ENCODE measurements around the gene DAGLA. TPM values are rescaled to one million over a fixed set of nuclear protein-coding genes. Genes with fewer than 3 reads are reported as not detected.

DAGLA gene
- total and polyA plus RNA-seq, 2 of the 13 experiments (the other 11 are each of a cell fraction or from before 2014, with no cell fraction given) = 2.6 to 3.9 TPM

DNA sequence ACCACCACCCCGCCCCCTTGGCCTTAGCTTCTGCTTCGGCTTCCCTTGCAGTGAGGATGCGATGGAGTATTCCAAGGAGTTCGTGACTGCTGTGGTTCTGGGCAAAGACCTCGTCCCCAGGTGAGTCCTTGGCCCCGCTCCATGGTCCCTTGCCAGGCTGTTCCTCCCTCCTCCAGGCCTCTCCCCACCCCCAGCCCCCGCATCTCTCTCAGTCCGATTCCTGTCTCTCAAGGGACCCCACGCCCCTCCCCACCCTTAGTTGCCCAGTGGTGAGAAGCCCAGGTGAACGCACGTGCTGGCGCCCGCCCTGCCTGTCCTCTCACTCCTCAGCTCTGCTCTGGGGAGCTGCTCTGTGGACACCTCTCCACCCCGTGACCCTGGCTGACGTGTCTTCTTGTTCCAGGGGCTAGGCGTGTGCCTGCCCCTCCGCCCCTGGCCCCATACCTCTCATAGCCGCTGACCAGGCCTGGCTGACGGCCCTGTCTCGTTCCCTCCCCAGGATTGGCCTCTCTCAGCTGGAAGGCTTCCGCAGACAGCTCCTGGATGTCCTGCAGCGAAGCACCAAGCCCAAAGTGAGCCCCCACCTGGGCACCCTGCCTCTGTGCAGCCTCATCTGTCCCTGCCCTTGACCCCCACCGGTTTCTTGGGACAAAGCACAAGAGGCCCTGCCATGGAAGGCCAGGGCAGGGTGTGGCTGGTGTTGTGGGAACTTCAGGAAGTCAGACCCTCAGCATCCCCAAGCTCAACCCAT is 57.6 kb downstream of the DAGLA start:
- H4K20me1 ChIP-seq (ENCODE audit: insufficient read depth, low read length) = no peaks in the 10 kb centered on the region
- H3K9me3 ChIP-seq (ENCODE audit: low read length) = no peaks in the 10 kb centered on the region
- no peaks in the 10 kb centered on the region for H3K27me3 ChIP-seq (ENCODE audit: control insufficient read depth in 1 of 2, insufficient read depth in 2 of 2, low read length in 2 of 2)
- no peak for FAIRE-seq
- no peak overlapping the region for H3K4me3 ChIP-seq (replicated peaks in 1 of 3; ENCODE audit: insufficient read depth in 1 of 3, low read depth in 2 of 3, low read length in 3 of 3)
- no peaks in the 10 kb centered on the region for H3K4me1 ChIP-seq (ENCODE audit: insufficient read depth, low read length)
- ATAC-seq = no peak
- in situ Hi-C loops (cut with HindIII; ENCODE audit: extremely low pct_ligation_motif_present, low pct_unique_long_range_greater_than_20kb) = no loop called here
- BruUV-seq (replicated peaks) = no TSS peak
- CTCF ChIA-PET (ENCODE audit: low intra/inter-chr PET ratio, low total read pairs) = no interaction called here
- intact Hi-C loops (cut with micrococcal nuclease; ENCODE audit: unreplicated experiment) = no loop called here
- no peak overlapping the region for H3K27ac ChIP-seq (ENCODE audit: extremely low read length, insufficient read depth, low read length)
- 92% methylated on average over 20 of the region's 23 CpGs for WGBS (ENCODE audit: low lambda C conversion rate)
- no peaks in the 10 kb centered on the region for H3K79me2 ChIP-seq (ENCODE audit: insufficient read depth, low read length)
- POLR2A ChIA-PET = interaction anchor here (0.8 to 1.0 kb wide), 2 partner anchors 10 to 32 kb away, joined by 3 read pairs; no protein-coding TSS in a partner anchor
- peaks cover 27 to 41% of the 10 kb centered on the region in 2 experiments; a peak in 4 of 5 replicates for H3K36me3 ChIP-seq (replicated peaks in 1 of 2; ENCODE audit: control insufficient read depth in 1 of 2, insufficient read depth in 2 of 2, low read length in 2 of 2)
- no peak overlapping the region for H2AFZ ChIP-seq (ENCODE audit: low read length)
- H3K4me2 ChIP-seq (ENCODE audit: low read depth, low read length) = no peak overlapping the region
- no peak overlapping the region for H3K9ac ChIP-seq (ENCODE audit: insufficient read depth, low read depth, low read length)
- DNase-seq (ENCODE audit: low spot score) = no peak
- TF ChIP-seq, protein P1, sequence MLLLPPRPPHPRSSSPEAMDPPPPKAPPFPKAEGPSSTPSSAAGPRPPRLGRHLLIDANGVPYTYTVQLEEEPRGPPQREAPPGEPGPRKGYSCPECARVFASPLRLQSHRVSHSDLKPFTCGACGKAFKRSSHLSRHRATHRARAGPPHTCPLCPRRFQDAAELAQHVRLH (CRISPR knock-in tag; IDR thresholded peaks at IDR 0.05; ENCODE audit: borderline replicate concordance, low read depth) = no peak
- TF ChIP-seq, protein P2, sequence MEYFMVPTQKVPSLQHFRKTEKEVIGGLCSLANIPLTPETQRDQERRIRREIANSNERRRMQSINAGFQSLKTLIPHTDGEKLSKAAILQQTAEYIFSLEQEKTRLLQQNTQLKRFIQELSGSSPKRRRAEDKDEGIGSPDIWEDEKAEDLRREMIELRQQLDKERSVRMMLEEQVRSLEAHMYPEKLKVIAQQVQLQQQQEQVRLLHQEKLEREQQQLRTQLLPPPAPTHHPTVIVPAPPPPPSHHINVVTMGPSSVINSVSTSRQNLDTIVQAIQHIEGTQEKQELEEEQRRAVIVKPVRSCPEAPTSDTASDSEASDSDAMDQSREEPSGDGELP (IDR thresholded peaks at IDR 0.05; ENCODE audit: borderline replicate concordance, low read depth) = no peak
- no peak for TF ChIP-seq SETDB1 (CRISPR knock-in tag; IDR thresholded peaks at IDR 0.05; ENCODE audit: borderline replicate concordance)
- TF ChIP-seq, protein P3, sequence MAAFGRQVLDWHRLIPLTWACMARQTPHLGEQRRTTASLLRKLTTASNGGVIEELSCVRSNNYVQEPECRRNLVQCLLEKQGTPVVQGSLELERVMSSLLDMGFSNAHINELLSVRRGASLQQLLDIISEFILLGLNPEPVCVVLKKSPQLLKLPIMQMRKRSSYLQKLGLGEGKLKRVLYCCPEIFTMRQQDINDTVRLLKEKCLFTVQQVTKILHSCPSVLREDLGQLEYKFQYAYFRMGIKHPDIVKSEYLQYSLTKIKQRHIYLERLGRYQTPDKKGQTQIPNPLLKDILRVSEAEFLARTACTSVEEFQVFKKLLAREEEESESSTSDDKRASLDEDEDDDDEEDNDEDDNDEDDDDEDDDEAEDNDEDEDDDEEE (CRISPR knock-in tag; IDR thresholded peaks at IDR 0.05) = no peak
- no peak for TF ChIP-seq ARNT2 (CRISPR knock-in tag; IDR thresholded peaks at IDR 0.05; ENCODE audit: low read depth)
- TF ChIP-seq, protein P4, sequence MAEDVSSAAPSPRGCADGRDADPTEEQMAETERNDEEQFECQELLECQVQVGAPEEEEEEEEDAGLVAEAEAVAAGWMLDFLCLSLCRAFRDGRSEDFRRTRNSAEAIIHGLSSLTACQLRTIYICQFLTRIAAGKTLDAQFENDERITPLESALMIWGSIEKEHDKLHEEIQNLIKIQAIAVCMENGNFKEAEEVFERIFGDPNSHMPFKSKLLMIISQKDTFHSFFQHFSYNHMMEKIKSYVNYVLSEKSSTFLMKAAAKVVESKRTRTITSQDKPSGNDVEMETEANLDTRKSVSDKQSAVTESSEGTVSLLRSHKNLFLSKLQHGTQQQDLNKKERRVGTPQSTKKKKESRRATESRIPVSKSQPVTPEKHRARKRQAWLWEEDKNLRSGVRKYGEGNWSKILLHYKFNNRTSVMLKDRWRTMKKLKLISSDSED (CRISPR knock-in tag; IDR thresholded peaks at IDR 0.05) = no peak
- TF ChIP-seq SRSF4 (IDR thresholded peaks at IDR 0.05; ENCODE audit: low read depth, low read length, poor library complexity, severe bottlenecking) = no peak
- TF ChIP-seq GPN1 (CRISPR knock-in tag; IDR thresholded peaks at IDR 0.05; ENCODE audit: borderline replicate concordance) = no peak
- TF ChIP-seq ZFP41 (CRISPR knock-in tag; IDR thresholded peaks at IDR 0.05; ENCODE audit: borderline replicate concordance) = no peak
- TF ChIP-seq KDM1A (CRISPR knock-in tag; IDR thresholded peaks at IDR 0.05) = no peak
- no peak for TF ChIP-seq ZSCAN25 (CRISPR knock-in tag; IDR thresholded peaks at IDR 0.05)
- no peak for TF ChIP-seq ZNF549 (CRISPR knock-in tag; IDR thresholded peaks at IDR 0.05)
- TF ChIP-seq ELF4 (CRISPR knock-in tag; IDR thresholded peaks at IDR 0.05; ENCODE audit: borderline replicate concordance) = no peak
- TF ChIP-seq TBX2 (CRISPR knock-in tag; IDR thresholded peaks at IDR 0.05; ENCODE audit: borderline replicate concordance) = no peak
- TF ChIP-seq, protein P5, sequence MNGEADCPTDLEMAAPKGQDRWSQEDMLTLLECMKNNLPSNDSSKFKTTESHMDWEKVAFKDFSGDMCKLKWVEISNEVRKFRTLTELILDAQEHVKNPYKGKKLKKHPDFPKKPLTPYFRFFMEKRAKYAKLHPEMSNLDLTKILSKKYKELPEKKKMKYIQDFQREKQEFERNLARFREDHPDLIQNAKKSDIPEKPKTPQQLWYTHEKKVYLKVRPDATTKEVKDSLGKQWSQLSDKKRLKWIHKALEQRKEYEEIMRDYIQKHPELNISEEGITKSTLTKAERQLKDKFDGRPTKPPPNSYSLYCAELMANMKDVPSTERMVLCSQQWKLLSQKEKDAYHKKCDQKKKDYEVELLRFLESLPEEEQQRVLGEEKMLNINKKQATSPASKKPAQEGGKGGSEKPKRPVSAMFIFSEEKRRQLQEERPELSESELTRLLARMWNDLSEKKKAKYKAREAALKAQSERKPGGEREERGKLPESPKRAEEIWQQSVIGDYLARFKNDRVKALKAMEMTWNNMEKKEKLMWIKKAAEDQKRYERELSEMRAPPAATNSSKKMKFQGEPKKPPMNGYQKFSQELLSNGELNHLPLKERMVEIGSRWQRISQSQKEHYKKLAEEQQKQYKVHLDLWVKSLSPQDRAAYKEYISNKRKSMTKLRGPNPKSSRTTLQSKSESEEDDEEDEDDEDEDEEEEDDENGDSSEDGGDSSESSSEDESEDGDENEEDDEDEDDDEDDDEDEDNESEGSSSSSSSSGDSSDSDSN (CRISPR knock-in tag; IDR thresholded peaks at IDR 0.05) = no peak
- no peak for TF ChIP-seq ZFP37 (CRISPR knock-in tag; IDR thresholded peaks at IDR 0.05; ENCODE audit: borderline replicate concordance)
- TF ChIP-seq, protein P6, sequence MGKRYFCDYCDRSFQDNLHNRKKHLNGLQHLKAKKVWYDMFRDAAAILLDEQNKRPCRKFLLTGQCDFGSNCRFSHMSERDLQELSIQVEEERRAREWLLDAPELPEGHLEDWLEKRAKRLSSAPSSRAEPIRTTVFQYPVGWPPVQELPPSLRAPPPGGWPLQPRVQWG (CRISPR knock-in tag; IDR thresholded peaks at IDR 0.05; ENCODE audit: borderline replicate concordance, low read depth) = no peak
